Measurements from ENCODE around the gene QRSL1. TPM values are rescaled to one million over a fixed set of nuclear protein-coding genes. Genes with fewer than 3 reads are reported as not detected.

Gene QRSL1
- polyA plus RNA-seq, 1 donor from 2014 or later = 20.0 TPM

- TF ChIP-seq SMC3 (conservative IDR thresholded peaks at IDR 0.05; ENCODE audit: poor library complexity) (no peak), EP300 (conservative IDR thresholded peaks at IDR 0.05; ENCODE audit: poor library complexity, severe bottlenecking) (no peak), RAD21 (conservative IDR thresholded peaks at IDR 0.05) (no peak), REST (IDR thresholded peaks at IDR 0.05; ENCODE audit: borderline replicate concordance) (no peak), MXI1 (conservative IDR thresholded peaks at IDR 0.05; ENCODE audit: poor library complexity, severe bottlenecking) (no peak), CTCF (IDR thresholded peaks at IDR 0.05; ENCODE audit: poor library complexity, severe bottlenecking) (no peak), POLR2AphosphoS5 (IDR thresholded peaks at IDR 0.05) (no peak)
Measured at GRCh38 chr6:106617302-106617701, 12.1 kb upstream of the QRSL1 start.

GRCh38 chr6:106617857-106618256 lies 11.5 kb upstream of the QRSL1 start:
- Histone ChIP-seq H3K27ac (ENCODE audit: low read length) (no peak overlapping the region), H3K9me2 (ENCODE audit: insufficient read depth, low read length) (no peaks in the 10 kb centered on the region), H3K9ac (ENCODE audit: low read length) (no peak overlapping the region), H3K36me3 (ENCODE audit: insufficient read depth, low read length) (no peaks in the 10 kb centered on the region), H4K20me1 (ENCODE audit: insufficient read depth) (no peaks in the 10 kb centered on the region), H2AFZ (ENCODE audit: low read depth, low read length) (no peak overlapping the region), H3K79me2 (replicated peaks; ENCODE audit: insufficient read depth, low read length) (no peaks in the 10 kb centered on the region), H3K4me3 (ENCODE audit: low read length) (no peak overlapping the region), H3K27me3 (ENCODE audit: insufficient read depth, low read depth, low read length) (no peaks in the 10 kb centered on the region), H3F3A (ENCODE audit: insufficient read depth, low read length, poor library complexity, severe bottlenecking) (no peaks in the 10 kb centered on the region), H3K9me3 (ENCODE audit: low read length) (no peaks in the 10 kb centered on the region), H3K4me2 (ENCODE audit: low read length) (no peak overlapping the region)
- TF ChIP-seq TAF1 (IDR thresholded peaks at IDR 0.05; ENCODE audit: low read depth) (no peak), REST (IDR thresholded peaks at IDR 0.05; ENCODE audit: borderline replicate concordance) (no peak), SMC3 (conservative IDR thresholded peaks at IDR 0.05; ENCODE audit: poor library complexity) (no peak), POLR2AphosphoS5 (IDR thresholded peaks at IDR 0.05) (no peak), EZH2 (IDR thresholded peaks at IDR 0.05; ENCODE audit: borderline replicate concordance, insufficient read depth, low read length, poor library complexity, severe bottlenecking) (no peak), MXI1 (conservative IDR thresholded peaks at IDR 0.05; ENCODE audit: poor library complexity, severe bottlenecking) (no peak), RAD21 (conservative IDR thresholded peaks at IDR 0.05) (no peak)

More at GRCh38 chr6:106617302-106617701, 12.1 kb upstream of the QRSL1 start:
- Histone ChIP-seq H3K9me2 (ENCODE audit: insufficient read depth, low read length) (no peaks in the 10 kb centered on the region), H3K27ac (ENCODE audit: low read length) (no peak overlapping the region), H3K4me2 (ENCODE audit: low read length) (no peak overlapping the region), H3K9ac (ENCODE audit: low read length) (no peak overlapping the region), H3K79me2 (replicated peaks; ENCODE audit: insufficient read depth, low read length) (no peaks in the 10 kb centered on the region), H3K27me3 (ENCODE audit: insufficient read depth, low read depth, low read length) (no peaks in the 10 kb centered on the region), H3K9me3 (ENCODE audit: low read length) (no peaks in the 10 kb centered on the region), H2AFZ (ENCODE audit: low read depth, low read length) (no peak overlapping the region), H3K36me3 (ENCODE audit: insufficient read depth, low read length) (no peaks in the 10 kb centered on the region), H4K20me1 (ENCODE audit: insufficient read depth) (no peaks in the 10 kb centered on the region), H3F3A (ENCODE audit: insufficient read depth, low read length, poor library complexity, severe bottlenecking) (no peaks in the 10 kb centered on the region), H3K4me3 (ENCODE audit: low read length) (no peak overlapping the region)

All from neural cell (in vitro differentiated cells).